OCI-LY7 (cell line): ENCODE results near the gene PRKN. TPM values are rescaled to one million over a fixed set of nuclear protein-coding genes. Genes with fewer than 3 reads are reported as not detected.

Experiments used
- BruUV-seq: library from RNA; stranded (reverse); fragments of 400-500 nt; replicated peaks from 2 replicates; lab custom pipeline; 2021; lab: Mats Ljungman, UMichigan
- CTCF ChIA-PET: fragments of 300-600 bp; sonication (Branson Sonifier 250); formaldehyde crosslinking; loops from one replicate; lab custom pipeline; 2022; ENCODE audit warnings: antibody characterized with exemption; ENCODE audit not compliant: unreplicated experiment; lab: Charles Lee
- POLR2A ChIA-PET: fragments of 300-600 bp; sonication (Branson Sonifier 250); formaldehyde crosslinking; loops from one replicate; lab custom pipeline; 2022; ENCODE audit warnings: antibody characterized with exemption; lab: Charles Lee
- DNase-seq: peaks from one replicate; pipeline ENCODE4 v3.0.0-alpha.2; 2015; ENCODE audit warnings: low spot score
- H2AFZ ChIP-seq: fragments of 200-600 bp; sonication (generic), shearing (Covaris generic); 2 replicates; pipeline ENCODE4 v1.6.1; 2014; ENCODE audit warnings: mild to moderate bottlenecking, antibody characterized with exemption, low read length, moderate library complexity
- H3K27ac ChIP-seq: fragments of 200-600 bp; sonication (generic); 2 replicates; pipeline ENCODE4 v1.5.1; 2014; ENCODE audit warnings: mixed run types, low read depth, mild to moderate bottlenecking, moderate library complexity, low read length, inconsistent platforms; ENCODE audit not compliant: poor library complexity, severe bottlenecking
- H3K36me3 ChIP-seq: fragments of 200-600 bp; sonication (generic); 2 replicates; pipeline ENCODE4 v1.6.1; 2014; ENCODE audit warnings: mild to moderate bottlenecking, antibody characterized with exemption, low read length, moderate library complexity, mixed read lengths; ENCODE audit not compliant: insufficient read depth
- H3K4me1 ChIP-seq: fragments of 200-600 bp; sonication (generic); 2 replicates; pipeline ENCODE4 v1.5.1; 2014; ENCODE audit warnings: mild to moderate bottlenecking, low read length; ENCODE audit not compliant: insufficient read depth, poor library complexity, severe bottlenecking
- H3K4me2 ChIP-seq: fragments of 200-600 bp; sonication (generic); 2 replicates; pipeline ENCODE4 v1.6.1; 2014; ENCODE audit warnings: mild to moderate bottlenecking, low read length
- H3K4me3 ChIP-seq: fragments of 200-600 bp; sonication (generic); 2 replicates; pipeline ENCODE4 v1.5.1; 2014; ENCODE audit warnings: mild to moderate bottlenecking, low read depth, low read length; ENCODE audit not compliant: poor library complexity, severe bottlenecking
- H3K79me2 ChIP-seq: fragments of 200-600 bp; sonication (generic); 2 replicates; pipeline ENCODE4 v1.6.1; 2016; ENCODE audit warnings: low read depth, mild to moderate bottlenecking, low read length, moderate library complexity, mixed read lengths; ENCODE audit not compliant: insufficient read depth
- H3K9me2 ChIP-seq: fragments of 200-600 bp; sonication (generic); 2 replicates; pipeline ENCODE4 v1.6.1; 2016; ENCODE audit warnings: mild to moderate bottlenecking, low read length, mixed read lengths; ENCODE audit not compliant: insufficient read depth
- H3K9me3 ChIP-seq: fragments of 200-600 bp; sonication (generic); 2 replicates; pipeline ENCODE4 v1.6.1; 2014; ENCODE audit warnings: mild to moderate bottlenecking, mixed run types, low read length, mixed read lengths
- H4K20me1 ChIP-seq: fragments of 200-600 bp; sonication (generic); 2 replicates; pipeline ENCODE4 v1.6.1; 2014; ENCODE audit warnings: mild to moderate bottlenecking, antibody characterized with exemption, low read length, moderate library complexity, mixed read lengths; ENCODE audit not compliant: insufficient read depth
- CTCF ChIP-seq: fragments of 200-600 bp; sonication (generic); conservative IDR thresholded peaks from 2 replicates; pipeline ENCODE4 v1.5.1; 2014; ENCODE audit warnings: mild to moderate bottlenecking, antibody characterized with exemption, low read length, moderate library complexity, mixed read lengths
- EZH2phosphoT487 ChIP-seq: fragments of 200-600 bp; sonication (generic); IDR thresholded peaks from 2 replicates; pipeline ENCODE4 v1.6.1; 2018; ENCODE audit warnings: low read depth, borderline replicate concordance, mild to moderate bottlenecking, mixed run types, antibody characterized with exemption, low read length, moderate library complexity, mixed read lengths
- intact Hi-C: fragments of 100-400 bp; cut with micrococcal nuclease; formaldehyde crosslinking; loops from one replicate; pipeline ENCODE4 v1.10.0; 2022; ENCODE audit not compliant: unreplicated experiment
- total RNA-seq, 2 experiments: library from RNA; depleted of rRNA in 1 of 2; stranded (reverse); fragments of >200 nt in 1 of 2; shearing (Covaris generic) in 1 of 2; gene quantifications; 2 replicates each; pipeline ENCODE4 v1.2.3, GENCODE V29; 2014 to 2022

Gene PRKN
- total RNA-seq, 2 experiments from 2014 or later, result 1.3 to 2.0 TPM

DNA sequence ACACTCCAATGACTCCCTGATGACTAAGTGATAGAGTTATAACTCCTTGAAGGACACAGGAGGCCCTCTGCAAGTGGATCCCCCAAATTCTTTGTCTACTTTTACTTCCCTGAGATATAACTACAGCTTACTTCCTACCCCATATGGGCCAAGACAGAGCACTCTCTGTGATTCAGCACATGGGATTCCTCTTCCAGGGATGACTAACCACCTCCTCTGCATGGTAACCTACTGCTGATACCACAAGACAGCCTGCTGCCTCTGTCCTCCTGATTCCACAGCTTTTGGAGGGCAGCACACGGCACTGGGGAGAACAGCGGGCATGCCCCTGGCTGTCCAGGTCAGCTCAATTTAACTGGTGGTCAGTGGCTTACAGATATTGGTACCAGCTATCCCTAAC lies 778.0 kb downstream of the PRKN start:
- TF ChIP-seq EZH2phosphoT487 (no peak), CTCF (no peak)
- CTCF ChIA-PET, result no interaction called here
- no peaks in the 10 kb centered on the region for H3K79me2 ChIP-seq
- H3K4me3 ChIP-seq, result no peak overlapping the region
- H3K9me3 ChIP-seq, result no peaks in the 10 kb centered on the region
- no peak overlapping the region for H2AFZ ChIP-seq
- H4K20me1 ChIP-seq, result no peaks in the 10 kb centered on the region
- POLR2A ChIA-PET, result no interaction called here
- DNase-seq, result no peak
- H3K4me1 ChIP-seq, result no peaks in the 10 kb centered on the region
- H3K9me2 ChIP-seq, result no peaks in the 10 kb centered on the region
- no peak overlapping the region for H3K4me2 ChIP-seq
- no TSS peak for BruUV-seq
- intact Hi-C loops, result no loop called here
- no peaks in the 10 kb centered on the region for H3K36me3 ChIP-seq
- H3K27ac ChIP-seq, result no peak overlapping the region

GRCh38 chr6:161948462-161948861 lies 779.1 kb downstream of the PRKN start:
- intact Hi-C loops, result no loop called here
- ChIA-PET CTCF (no interaction called here), POLR2A (no interaction called here)
- TF ChIP-seq EZH2phosphoT487 (no peak), CTCF (no peak)
- H3K4me3 ChIP-seq, result no peak overlapping the region
- no peak overlapping the region for H2AFZ ChIP-seq
- no peak overlapping the region for H3K4me2 ChIP-seq
- H3K36me3 ChIP-seq, result no peaks in the 10 kb centered on the region
- H3K27ac ChIP-seq, result no peak overlapping the region
- DNase-seq, result no peak
- no peaks in the 10 kb centered on the region for H3K4me1 ChIP-seq
- no peaks in the 10 kb centered on the region for H3K79me2 ChIP-seq
- H4K20me1 ChIP-seq, result no peaks in the 10 kb centered on the region
- no TSS peak for BruUV-seq
- H3K9me3 ChIP-seq, result no peaks in the 10 kb centered on the region
- no peaks in the 10 kb centered on the region for H3K9me2 ChIP-seq

DNA sequence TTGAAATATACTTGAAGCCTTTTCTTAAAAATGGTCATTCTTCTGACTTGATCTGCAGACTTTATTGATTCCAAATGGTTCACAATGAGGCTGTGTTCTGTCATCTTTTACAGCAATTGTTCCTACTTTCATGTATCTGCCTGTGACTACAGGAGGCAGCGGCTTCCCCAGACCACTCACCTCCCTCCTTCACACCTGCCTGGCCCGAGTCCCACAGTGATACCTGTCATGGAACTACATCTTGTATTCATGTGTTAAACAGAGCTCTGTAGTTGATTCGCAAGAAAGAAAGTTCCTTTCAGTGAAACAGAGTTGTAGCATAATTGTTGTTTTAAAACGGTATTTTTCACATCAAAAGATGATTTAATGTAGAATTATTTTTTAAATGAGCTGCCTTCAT lies 780.2 kb downstream of the PRKN start:
- DNase-seq, result no peak
- TF ChIP-seq CTCF (no peak), EZH2phosphoT487 (no peak)
- CTCF ChIA-PET, result no interaction called here

More for the DNA sequence above, 780.2 kb downstream of the PRKN start:
- no peak overlapping the region for H2AFZ ChIP-seq
- no peaks in the 10 kb centered on the region for H3K9me2 ChIP-seq
- H3K4me3 ChIP-seq, result no peak overlapping the region
- no peaks in the 10 kb centered on the region for H3K4me1 ChIP-seq
- no peaks in the 10 kb centered on the region for H3K9me3 ChIP-seq
- intact Hi-C loops, result no loop called here
- no peaks in the 10 kb centered on the region for H4K20me1 ChIP-seq
- no peak overlapping the region for H3K4me2 ChIP-seq
- no peaks in the 10 kb centered on the region for H3K79me2 ChIP-seq
- no peak overlapping the region for H3K27ac ChIP-seq
- POLR2A ChIA-PET, result no interaction called here
- BruUV-seq, result no TSS peak
- H3K36me3 ChIP-seq, result no peaks in the 10 kb centered on the region
